Measurements from ENCODE around the gene NLN. TPM values are rescaled to one million over a fixed set of nuclear protein-coding genes. Genes with fewer than 3 reads are reported as not detected.

The NLN gene
- polyA plus RNA-seq, 1 donor (not counting 4 experiments of a cell fraction or from before 2014, with no cell fraction given), result 26.1 TPM

GRCh38 chr5:65818592-65818991 lies 96.6 kb downstream of the NLN start:
- peaks cover 0 to 4% of the 10 kb centered on the region in 2 experiments for H3K36me3 ChIP-seq (ENCODE audit: control insufficient read depth in 2 of 2, extremely low read depth in 1 of 2, insufficient read depth in 2 of 2, low read length in 2 of 2)
- no peaks in the 10 kb centered on the region for H4K20me1 ChIP-seq (ENCODE audit: control insufficient read depth, extremely low read depth, insufficient read depth, low read length)
- no peak overlapping the region for H2AFZ ChIP-seq (ENCODE audit: control insufficient read depth, low read length)
- H3K4me3 ChIP-seq (ENCODE audit: control insufficient read depth in 2 of 3, extremely low read depth in 1 of 3, insufficient read depth in 2 of 3, low read depth in 1 of 3, low read length in 3 of 3), result no peak overlapping the region
- TF ChIP-seq CTCF (optimal IDR thresholded peaks at IDR 0.05 in 1 of 3, IDR thresholded peaks at IDR 0.05 in 1 of 3, conservative IDR thresholded peaks at IDR 0.05 in 1 of 3; ENCODE audit: extremely low read depth in 1 of 3, insufficient read depth in 2 of 3, low read length in 3 of 3), result no peak
- TF ChIP-seq EZH2 (IDR thresholded peaks at IDR 0.05; ENCODE audit: low read length), result no peak
- H3K9me3 ChIP-seq (ENCODE audit: control insufficient read depth, low read depth, low read length), result no peaks in the 10 kb centered on the region
- no peak overlapping the region for H3K27ac ChIP-seq (ENCODE audit: control insufficient read depth, insufficient read depth, low read length)
- H3K27me3 ChIP-seq (ENCODE audit: control insufficient read depth, extremely low read depth, insufficient read depth, low read length), result no peaks in the 10 kb centered on the region
- no peak overlapping the region for H3K9ac ChIP-seq (ENCODE audit: control insufficient read depth, extremely low read depth, insufficient read depth, low read length)
- DNase-seq (ENCODE audit: low read depth, low spot score) (no peak), FAIRE-seq (no peak)
- no peak overlapping the region for H3K4me2 ChIP-seq (ENCODE audit: control insufficient read depth, extremely low read depth, insufficient read depth, low read depth, low read length)
- H3K9me1 ChIP-seq (ENCODE audit: control insufficient read depth, extremely low read depth, insufficient read depth, low read length), result no peaks in the 10 kb centered on the region
- dilution Hi-C loops (cut with MboI; ENCODE audit: extremely low pct_ligation_motif_present, low sequenced_read_pairs), result no loop called here
- H3K4me1 ChIP-seq (ENCODE audit: control insufficient read depth, extremely low read depth, insufficient read depth, low read length), result peaks cover 6% of the 10 kb centered on the region
- H3K79me2 ChIP-seq (ENCODE audit: control insufficient read depth, insufficient read depth, low read length), result no peaks in the 10 kb centered on the region

GRCh38 chr5:65819215-65819904 lies 97.4 kb downstream of the NLN start:
- no peak overlapping the region for H2AFZ ChIP-seq (ENCODE audit: control insufficient read depth, low read length)
- H3K9ac ChIP-seq (ENCODE audit: control insufficient read depth, extremely low read depth, insufficient read depth, low read length), result no peak overlapping the region
- no peaks in the 10 kb centered on the region for H4K20me1 ChIP-seq (ENCODE audit: control insufficient read depth, extremely low read depth, insufficient read depth, low read length)
- FAIRE-seq (no peak), DNase-seq (ENCODE audit: low read depth, low spot score) (no peak)
- H3K79me2 ChIP-seq (ENCODE audit: control insufficient read depth, insufficient read depth, low read length), result no peaks in the 10 kb centered on the region
- H3K36me3 ChIP-seq (ENCODE audit: control insufficient read depth in 2 of 2, extremely low read depth in 1 of 2, insufficient read depth in 2 of 2, low read length in 2 of 2), result peaks cover 0 to 4% of the 10 kb centered on the region in 2 experiments
- H3K4me2 ChIP-seq (ENCODE audit: control insufficient read depth, extremely low read depth, insufficient read depth, low read depth, low read length), result no peak overlapping the region
- H3K4me1 ChIP-seq (ENCODE audit: control insufficient read depth, extremely low read depth, insufficient read depth, low read length), result peaks cover 13% of the 10 kb centered on the region
- TF ChIP-seq EZH2 (IDR thresholded peaks at IDR 0.05; ENCODE audit: low read length), result no peak
- TF ChIP-seq CTCF (optimal IDR thresholded peaks at IDR 0.05 in 1 of 3, IDR thresholded peaks at IDR 0.05 in 1 of 3, conservative IDR thresholded peaks at IDR 0.05 in 1 of 3; ENCODE audit: extremely low read depth in 1 of 3, insufficient read depth in 2 of 3, low read length in 3 of 3), result no peak
- H3K9me1 ChIP-seq (ENCODE audit: control insufficient read depth, extremely low read depth, insufficient read depth, low read length), result no peaks in the 10 kb centered on the region
- H3K4me3 ChIP-seq (ENCODE audit: control insufficient read depth in 2 of 3, extremely low read depth in 1 of 3, insufficient read depth in 2 of 3, low read depth in 1 of 3, low read length in 3 of 3), result no peak overlapping the region
- no peaks in the 10 kb centered on the region for H3K27me3 ChIP-seq (ENCODE audit: control insufficient read depth, extremely low read depth, insufficient read depth, low read length)
- no peak overlapping the region for H3K27ac ChIP-seq (ENCODE audit: control insufficient read depth, insufficient read depth, low read length)
- dilution Hi-C loops (cut with MboI; ENCODE audit: extremely low pct_ligation_motif_present, low sequenced_read_pairs), result no loop called here
- H3K9me3 ChIP-seq (ENCODE audit: control insufficient read depth, low read depth, low read length), result no peaks in the 10 kb centered on the region
